ENCODE data around the gene CDH7. TPM values are rescaled to one million over a fixed set of nuclear protein-coding genes. Genes with fewer than 3 reads are reported as not detected.

The CDH7 gene
- total RNA-seq (2014; rRNA removed; shearing (Covaris generic)): not detected in 2 replicates

- Histone ChIP-seq H3K4me3 (no peak within 1 kb of the TSS), H3K27ac (no peak within 1 kb of the TSS), H3K9me3 (replicated peaks) (peaks cover 10% of the 10 kb centered on the region), H3K27me3 (replicated peaks) (no peaks in the 10 kb centered on the region), H3K4me1 (replicated peaks) (no peaks in the 10 kb centered on the region), H3K36me3 (no peaks in the 10 kb centered on the region)
- DNase-seq (ENCODE audit: low read depth in 1 of 2, low spot score in 2 of 2): peak in 1 of 2 experiments; percentile 32
Observed at GRCh38 chr18:65750389-65751154, at the start of gene CDH7. Gene CDH7 (plus strand): TSS chr18:65751012. CDS start chr18:65762843, 11,831 bp downstream.

- no peak overlapping the region for H3K4me3 ChIP-seq
- no peaks in the 10 kb centered on the region for H3K4me1 ChIP-seq (replicated peaks)
- 0 out of 2 replicates have a peak, but pooled peaks cover 3% of the 10 kb centered on the region for H3K9me3 ChIP-seq (replicated peaks)
- H3K27ac ChIP-seq: no peak overlapping the region
- H3K27me3 ChIP-seq (replicated peaks): no peaks in the 10 kb centered on the region
- no peaks in the 10 kb centered on the region for H3K36me3 ChIP-seq
- no peak for DNase-seq (ENCODE audit: low read depth in 1 of 2, low spot score in 2 of 2)
Observed at GRCh38 chr18:65704046-65704445, 46.8 kb upstream of the CDH7 start.

GRCh38 chr18:65706646-65707045 is 44.2 kb upstream of the CDH7 start:
- H3K4me3 ChIP-seq: no peak overlapping the region
- no peak for DNase-seq (ENCODE audit: low read depth in 1 of 2, low spot score in 2 of 2)
- no peaks in the 10 kb centered on the region for H3K36me3 ChIP-seq
- no peaks in the 10 kb centered on the region for H3K27me3 ChIP-seq (replicated peaks)
- no peaks in the 10 kb centered on the region for H3K4me1 ChIP-seq (replicated peaks)
- H3K9me3 ChIP-seq (replicated peaks): no peaks in the 10 kb centered on the region
- no peak overlapping the region for H3K27ac ChIP-seq

GRCh38 chr18:65711493-65711892 is 39.3 kb upstream of the CDH7 start:
- Histone ChIP-seq H3K9me3 (replicated peaks) (peaks cover 3% of the 10 kb centered on the region; the same call in 1 of the 2 replicates), H3K4me3 (no peak overlapping the region), H3K27ac (no peak overlapping the region), H3K27me3 (replicated peaks) (no peaks in the 10 kb centered on the region), H3K36me3 (no peaks in the 10 kb centered on the region), H3K4me1 (replicated peaks) (no peaks in the 10 kb centered on the region)
- no peak for DNase-seq (ENCODE audit: low read depth in 1 of 2, low spot score in 2 of 2)

- no peak overlapping the region for H3K27ac ChIP-seq
- no peak overlapping the region for H3K4me3 ChIP-seq
- no peaks in the 10 kb centered on the region for H3K9me3 ChIP-seq (replicated peaks)
- H3K36me3 ChIP-seq: no peaks in the 10 kb centered on the region
- H3K27me3 ChIP-seq (replicated peaks): no peaks in the 10 kb centered on the region
- H3K4me1 ChIP-seq (replicated peaks): no peaks in the 10 kb centered on the region
- no peak for DNase-seq (ENCODE audit: low read depth in 1 of 2, low spot score in 2 of 2)
Observed at GRCh38 chr18:65721619-65722018, 29.2 kb upstream of the CDH7 start.

- H3K4me3 ChIP-seq: no peak overlapping the region
- no peak for DNase-seq (ENCODE audit: low read depth in 1 of 2, low spot score in 2 of 2)
- H3K4me1 ChIP-seq (replicated peaks): no peaks in the 10 kb centered on the region
- H3K9me3 ChIP-seq (replicated peaks): no peaks in the 10 kb centered on the region
- H3K36me3 ChIP-seq: no peaks in the 10 kb centered on the region
- H3K27ac ChIP-seq: no peak overlapping the region
- no peaks in the 10 kb centered on the region for H3K27me3 ChIP-seq (replicated peaks)
Observed at GRCh38 chr18:65725251-65726050, 25.4 kb upstream of the CDH7 start.

- Histone ChIP-seq H3K9me3 (replicated peaks) (no peaks in the 10 kb centered on the region; the same call in 1 of the 2 replicates), H3K27ac (no peak overlapping the region), H3K4me1 (replicated peaks) (no peaks in the 10 kb centered on the region), H3K27me3 (replicated peaks) (no peaks in the 10 kb centered on the region), H3K36me3 (no peaks in the 10 kb centered on the region), H3K4me3 (no peak overlapping the region)
- no peak for DNase-seq (ENCODE audit: low read depth in 1 of 2, low spot score in 2 of 2)
Observed at GRCh38 chr18:65735155-65735554, 15.7 kb upstream of the CDH7 start.

GRCh38 chr18:65737471-65737955 is 13.3 kb upstream of the CDH7 start:
- Histone ChIP-seq H3K4me1 (replicated peaks) (no peaks in the 10 kb centered on the region), H3K4me3 (no peak overlapping the region), H3K27ac (no peak overlapping the region), H3K27me3 (replicated peaks) (no peaks in the 10 kb centered on the region), H3K9me3 (replicated peaks) (no peaks in the 10 kb centered on the region; the same call in 1 of the 2 replicates), H3K36me3 (no peaks in the 10 kb centered on the region)
- no peak for DNase-seq (ENCODE audit: low read depth in 1 of 2, low spot score in 2 of 2)

GRCh38 chr18:65746936-65747335 is 3.9 kb upstream of the CDH7 start:
- no peak overlapping the region for H3K4me3 ChIP-seq
- peaks cover 5% of the 10 kb centered on the region; the same call in 1 of the 2 replicates for H3K9me3 ChIP-seq (replicated peaks)
- H3K27ac ChIP-seq: no peak overlapping the region
- DNase-seq (ENCODE audit: low read depth in 1 of 2, low spot score in 2 of 2): no peak
- no peaks in the 10 kb centered on the region for H3K4me1 ChIP-seq (replicated peaks)
- H3K36me3 ChIP-seq: no peaks in the 10 kb centered on the region
- no peaks in the 10 kb centered on the region for H3K27me3 ChIP-seq (replicated peaks)

GRCh38 chr18:65748321-65748720 is 2.5 kb upstream of the CDH7 start:
- no peaks in the 10 kb centered on the region for H3K36me3 ChIP-seq
- no peaks in the 10 kb centered on the region for H3K27me3 ChIP-seq (replicated peaks)
- no peaks in the 10 kb centered on the region for H3K4me1 ChIP-seq (replicated peaks)
- no peak for DNase-seq (ENCODE audit: low read depth in 1 of 2, low spot score in 2 of 2)
- no peak overlapping the region for H3K4me3 ChIP-seq
- H3K9me3 ChIP-seq (replicated peaks): peaks cover 5% of the 10 kb centered on the region; the same call in 1 of the 2 replicates
- no peak overlapping the region for H3K27ac ChIP-seq

- no peak for DNase-seq (ENCODE audit: low read depth in 1 of 2, low spot score in 2 of 2)
- Histone ChIP-seq H3K27ac (no peak overlapping the region), H3K4me1 (replicated peaks) (no peaks in the 10 kb centered on the region), H3K27me3 (replicated peaks) (no peaks in the 10 kb centered on the region), H3K4me3 (no peak overlapping the region), H3K9me3 (replicated peaks) (peaks cover 5% of the 10 kb centered on the region; the same call in 1 of the 2 replicates), H3K36me3 (no peaks in the 10 kb centered on the region)
Observed at GRCh38 chr18:65749841-65750240, 971 bp upstream of the CDH7 start.

GRCh38 chr18:65751155-65752085 is 608 bp downstream of the CDH7 start:
- Histone ChIP-seq H3K36me3 (no peaks in the 10 kb centered on the region), H3K4me1 (replicated peaks) (no peaks in the 10 kb centered on the region)

GRCh38 chr18:65752625-65753325 is 2.0 kb downstream of the CDH7 start:
- no peaks in the 10 kb centered on the region for H3K27me3 ChIP-seq (replicated peaks)
- no peak for DNase-seq (ENCODE audit: low read depth in 1 of 2, low spot score in 2 of 2)
- no peak overlapping the region for H3K4me3 ChIP-seq
- H3K4me1 ChIP-seq (replicated peaks): no peaks in the 10 kb centered on the region
- H3K9me3 ChIP-seq (replicated peaks): peaks cover 8% of the 10 kb centered on the region
- H3K36me3 ChIP-seq: no peaks in the 10 kb centered on the region
- no peak overlapping the region for H3K27ac ChIP-seq

More at GRCh38 chr18:65751155-65752085, 608 bp downstream of the CDH7 start:
- Histone ChIP-seq H3K27ac (no peak overlapping the region), H3K27me3 (replicated peaks) (no peaks in the 10 kb centered on the region), H3K9me3 (replicated peaks) (peaks cover 10% of the 10 kb centered on the region), H3K4me3 (no peak overlapping the region)
- no peak for DNase-seq (ENCODE audit: low read depth in 1 of 2, low spot score in 2 of 2)
